Fibroblast of pulmonary artery (primary cell): Measurements from ENCODE around the gene PPIL4.

Experiments
- DNase-seq: peaks from one replicate; pipeline ENCODE4 v3.0.0-alpha.2; 2010; ENCODE audit warnings: low read depth
- H3K4me3 ChIP-seq: replicated peaks from 2 replicates; pipeline ENCODE4 v1.5.1; 2011; ENCODE audit warnings: low read depth, mild to moderate bottlenecking, control low read depth, low read length, moderate library complexity
- TF ChIP-seq, protein P1 (sequence below): IDR thresholded peaks from 2 replicates; pipeline ENCODE4 v1.5.1; 2011; ENCODE audit warnings: mild to moderate bottlenecking, control low read depth, low read length, inconsistent platforms; ENCODE audit errors: missing control alignments

Gene PPIL4

DNA sequence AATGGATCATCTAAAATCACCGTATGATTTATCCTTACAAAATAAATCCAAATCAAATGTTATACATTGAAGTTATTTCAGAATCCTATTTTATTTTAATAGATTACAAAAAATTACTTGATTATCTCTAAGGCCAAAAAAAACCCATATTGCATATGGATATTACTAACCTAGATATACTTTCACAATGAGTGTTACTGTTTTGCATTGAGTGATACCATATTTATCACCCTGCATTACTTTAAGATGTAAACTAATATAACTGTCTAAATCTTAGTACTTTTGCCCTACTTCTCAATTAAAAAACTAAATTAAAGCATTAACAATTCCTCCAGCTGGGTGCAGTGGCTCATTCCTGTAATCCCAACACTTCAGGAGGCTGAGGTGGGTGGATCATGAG, 11.1 kb downstream of the PPIL4 start:
- TF ChIP-seq, protein P1, sequence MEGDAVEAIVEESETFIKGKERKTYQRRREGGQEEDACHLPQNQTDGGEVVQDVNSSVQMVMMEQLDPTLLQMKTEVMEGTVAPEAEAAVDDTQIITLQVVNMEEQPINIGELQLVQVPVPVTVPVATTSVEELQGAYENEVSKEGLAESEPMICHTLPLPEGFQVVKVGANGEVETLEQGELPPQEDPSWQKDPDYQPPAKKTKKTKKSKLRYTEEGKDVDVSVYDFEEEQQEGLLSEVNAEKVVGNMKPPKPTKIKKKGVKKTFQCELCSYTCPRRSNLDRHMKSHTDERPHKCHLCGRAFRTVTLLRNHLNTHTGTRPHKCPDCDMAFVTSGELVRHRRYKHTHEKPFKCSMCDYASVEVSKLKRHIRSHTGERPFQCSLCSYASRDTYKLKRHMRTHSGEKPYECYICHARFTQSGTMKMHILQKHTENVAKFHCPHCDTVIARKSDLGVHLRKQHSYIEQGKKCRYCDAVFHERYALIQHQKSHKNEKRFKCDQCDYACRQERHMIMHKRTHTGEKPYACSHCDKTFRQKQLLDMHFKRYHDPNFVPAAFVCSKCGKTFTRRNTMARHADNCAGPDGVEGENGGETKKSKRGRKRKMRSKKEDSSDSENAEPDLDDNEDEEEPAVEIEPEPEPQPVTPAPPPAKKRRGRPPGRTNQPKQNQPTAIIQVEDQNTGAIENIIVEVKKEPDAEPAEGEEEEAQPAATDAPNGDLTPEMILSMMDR, result no peak
- DNase-seq, result no peak

DNA sequence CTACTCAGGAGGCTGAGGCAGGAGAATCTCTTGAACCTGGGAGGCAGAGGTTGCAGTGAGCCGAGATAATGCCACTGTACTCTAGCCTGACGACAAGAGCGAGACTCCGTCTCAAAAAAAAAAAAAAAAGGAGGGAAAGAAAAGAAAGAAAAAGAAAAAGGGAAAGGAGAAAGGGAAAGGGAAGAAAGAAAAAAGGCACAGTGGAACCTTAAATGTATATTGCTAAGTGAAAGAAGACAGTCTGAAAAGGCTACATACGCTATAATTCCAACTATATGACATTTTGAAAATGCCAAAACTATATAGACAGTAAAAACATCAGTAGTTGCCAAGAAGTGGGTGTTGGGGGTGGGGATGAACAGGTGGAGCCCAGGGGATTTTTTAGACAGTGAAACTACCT, 16.2 kb downstream of the PPIL4 start:
- no peak for DNase-seq
- no peak overlapping the region for H3K4me3 ChIP-seq
- TF ChIP-seq, protein P1, result no peak

More for the DNA sequence above, 11.1 kb downstream of the PPIL4 start:
- H3K4me3 ChIP-seq, result no peak overlapping the region

DNA sequence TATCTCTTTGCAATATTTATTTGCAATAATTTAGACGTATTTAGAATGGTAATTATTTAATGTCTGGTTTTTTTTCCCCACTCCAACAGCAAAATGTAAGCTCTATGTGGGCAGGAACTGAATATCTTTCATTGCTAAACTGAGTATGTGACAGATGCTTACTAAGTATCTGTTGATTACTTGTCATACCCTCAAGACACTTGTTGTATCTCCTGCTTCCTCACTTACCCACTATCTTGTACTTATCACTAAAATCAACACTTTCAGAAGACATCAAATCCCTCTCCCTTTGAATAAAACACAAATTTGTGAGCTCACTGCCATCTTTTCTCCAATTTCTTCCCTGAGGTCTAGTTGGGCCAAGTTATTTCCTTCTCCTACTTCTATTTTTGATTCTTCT, 30.3 kb downstream of the PPIL4 start:
- TF ChIP-seq, protein P1, result no peak
- DNase-seq, result no peak
- H3K4me3 ChIP-seq, result no peak overlapping the region

DNA sequence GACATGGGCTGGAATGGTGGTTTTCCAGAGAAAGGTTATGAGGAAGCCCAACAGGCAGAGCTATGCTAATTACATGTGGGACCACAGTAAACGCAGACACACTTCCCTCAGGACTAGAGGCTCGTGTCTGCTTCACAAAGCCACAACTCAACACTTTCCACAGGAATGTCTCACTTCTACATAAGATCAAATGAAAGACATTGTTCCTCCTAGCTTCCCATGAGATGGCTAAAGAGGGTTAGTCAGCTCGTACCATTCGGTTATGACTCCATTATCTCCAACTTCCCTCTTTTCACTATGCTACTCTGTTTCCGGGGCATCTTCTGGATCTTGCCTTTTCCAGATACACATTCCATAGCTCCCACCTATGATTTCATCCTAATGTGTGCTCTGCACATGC, 31.9 kb downstream of the PPIL4 start:
- TF ChIP-seq, protein P1, result no peak
- H3K4me3 ChIP-seq, result no peak overlapping the region
- no peak for DNase-seq

DNA sequence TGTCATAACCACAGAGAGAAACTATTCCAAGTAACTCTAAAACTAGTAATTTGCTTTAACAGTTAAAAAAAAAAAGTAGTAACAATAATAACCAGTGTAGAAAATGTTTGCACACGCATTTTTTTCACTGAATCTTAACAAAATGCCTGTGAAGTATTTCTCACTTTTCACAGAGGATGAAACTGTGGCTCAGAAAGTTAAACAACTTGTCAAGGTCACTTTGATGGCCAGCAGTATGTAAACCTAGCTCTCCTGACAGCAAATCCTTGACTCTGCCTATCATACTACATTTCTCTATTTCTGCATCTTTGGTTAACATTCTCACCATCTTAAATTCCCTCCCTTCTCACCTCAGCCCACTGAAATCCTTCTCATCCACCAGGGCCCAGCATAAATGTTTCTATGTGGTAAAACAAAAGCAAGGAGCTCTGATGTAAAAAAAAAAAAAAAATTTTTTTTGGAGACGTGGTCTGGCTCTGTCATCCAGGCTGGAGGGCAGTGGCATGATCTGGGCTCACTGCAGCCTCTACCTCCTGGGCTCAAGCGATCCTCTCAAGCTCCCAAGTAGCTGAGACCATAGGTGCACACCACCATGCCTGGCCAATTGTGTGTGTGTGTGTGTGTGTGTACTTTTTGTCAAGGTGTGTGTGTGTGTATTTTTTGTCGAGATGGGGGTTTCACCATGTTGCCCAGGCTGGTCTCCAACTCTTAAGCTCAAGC, 34.9 kb downstream of the PPIL4 start:
- no peak for DNase-seq
- TF ChIP-seq, protein P1, result no peak
- H3K4me3 ChIP-seq, result no peak overlapping the region

DNA sequence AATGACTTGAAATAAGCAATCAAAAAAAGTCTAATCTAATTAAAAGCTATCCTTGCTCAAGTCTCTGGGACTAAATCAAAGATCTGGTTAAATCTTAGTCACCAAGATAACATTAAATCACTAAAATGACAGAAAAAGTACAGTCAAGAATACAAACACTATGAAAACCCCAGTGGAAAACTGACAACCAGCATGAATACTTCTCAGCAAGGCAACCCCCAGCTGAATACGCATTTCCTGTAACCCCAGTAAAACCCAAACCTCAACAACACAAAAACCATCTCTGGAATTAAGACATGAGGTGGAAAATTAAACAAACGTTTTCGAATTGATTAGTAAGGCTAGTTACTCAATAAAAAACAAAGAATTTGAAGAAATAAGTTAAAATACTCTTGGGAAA, 37.4 kb downstream of the PPIL4 start:
- TF ChIP-seq, protein P1, result no peak
- H3K4me3 ChIP-seq, result no peak overlapping the region
- no peak for DNase-seq

DNA sequence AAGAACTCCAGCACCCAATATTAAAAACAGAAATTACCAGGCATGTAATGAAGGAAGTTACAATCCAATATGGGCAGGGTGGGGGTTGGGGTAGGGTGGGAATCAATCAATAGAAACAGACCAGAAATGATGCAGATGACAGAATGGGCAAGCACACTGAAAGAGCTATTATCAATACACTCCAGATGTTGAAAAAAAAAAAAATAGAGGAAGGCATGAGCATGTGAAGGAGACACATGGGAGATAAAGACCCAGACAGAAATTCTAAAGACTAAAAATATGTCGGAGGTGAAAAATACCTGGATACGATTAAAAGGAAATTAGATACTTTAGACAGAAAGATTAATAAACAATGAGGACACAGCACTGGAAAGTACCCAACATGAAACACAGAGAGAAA, 42.0 kb downstream of the PPIL4 start:
- TF ChIP-seq, protein P1, result no peak
- no peak for DNase-seq
- H3K4me3 ChIP-seq, result no peak overlapping the region
